NCI-H1417 (cell line): Measurements from ENCODE around the gene ATN1.

Source experiments
- DNase-seq, 3 experiments: peaks; one replicate each; lab custom pipeline; 2025; lab: John Stamatoyannopoulos, UW

ATN1 gene

DNA sequence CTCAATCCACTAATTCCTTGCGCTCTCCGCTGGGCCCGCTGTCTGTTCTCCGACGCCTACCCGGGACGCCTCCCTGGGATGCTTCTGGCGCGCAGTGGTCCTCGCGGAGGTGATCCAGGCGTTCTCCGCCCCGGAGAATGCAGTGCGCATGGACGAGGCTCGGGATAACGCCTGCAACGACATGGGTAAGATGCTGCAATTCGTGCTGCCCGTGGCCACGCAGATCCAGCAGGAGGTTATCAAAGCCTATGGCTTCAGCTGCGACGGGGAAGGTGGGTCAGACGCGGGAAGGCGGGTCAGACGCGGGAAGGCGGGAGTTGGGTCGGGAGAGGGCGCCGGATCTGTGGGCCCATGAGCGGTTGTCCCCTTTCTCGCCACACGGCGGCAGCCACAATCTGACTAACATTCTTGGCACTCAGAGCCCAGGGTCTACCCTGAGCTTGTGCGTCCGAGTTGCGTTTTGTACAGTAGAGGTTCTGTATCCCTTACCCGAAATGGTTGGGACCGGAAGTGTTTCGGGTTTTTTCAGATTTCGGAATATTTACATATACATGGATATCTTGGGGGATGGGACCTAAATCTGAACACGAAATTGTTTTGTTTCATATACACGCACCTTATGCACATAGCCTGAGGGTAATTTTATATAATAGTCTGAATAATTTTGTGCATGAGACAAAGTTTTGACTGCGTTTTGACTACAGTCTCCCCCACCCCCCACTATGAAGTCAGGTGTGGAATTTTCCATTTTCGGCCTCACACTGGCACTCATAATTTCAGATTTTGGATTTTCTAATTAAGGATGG is 16.8 kb downstream of the ATN1 start:
- DNase-seq, result peak; percentile 93 to 98 (median 95)

DNA sequence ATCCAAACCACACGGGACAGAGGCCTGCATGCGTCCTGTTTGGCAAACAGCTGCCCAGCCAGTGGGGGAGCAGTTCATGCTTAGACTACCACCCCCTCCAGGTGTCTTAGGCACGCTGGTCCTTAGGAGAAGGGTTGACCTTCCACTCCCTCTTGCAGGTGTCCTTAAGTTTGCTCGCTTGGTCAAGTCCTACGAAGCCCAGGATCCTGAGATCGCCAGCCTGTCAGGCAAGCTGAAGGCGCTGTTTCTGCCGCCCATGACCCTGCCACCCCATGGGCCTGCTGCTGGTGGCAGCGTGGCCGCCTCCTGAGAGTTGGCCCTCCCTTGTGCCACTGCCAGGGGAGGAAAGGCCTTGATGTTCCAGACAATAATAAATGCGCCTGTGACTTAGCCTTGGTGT is 17.9 kb downstream of the ATN1 start:
- DNase-seq, result no peak

DNA sequence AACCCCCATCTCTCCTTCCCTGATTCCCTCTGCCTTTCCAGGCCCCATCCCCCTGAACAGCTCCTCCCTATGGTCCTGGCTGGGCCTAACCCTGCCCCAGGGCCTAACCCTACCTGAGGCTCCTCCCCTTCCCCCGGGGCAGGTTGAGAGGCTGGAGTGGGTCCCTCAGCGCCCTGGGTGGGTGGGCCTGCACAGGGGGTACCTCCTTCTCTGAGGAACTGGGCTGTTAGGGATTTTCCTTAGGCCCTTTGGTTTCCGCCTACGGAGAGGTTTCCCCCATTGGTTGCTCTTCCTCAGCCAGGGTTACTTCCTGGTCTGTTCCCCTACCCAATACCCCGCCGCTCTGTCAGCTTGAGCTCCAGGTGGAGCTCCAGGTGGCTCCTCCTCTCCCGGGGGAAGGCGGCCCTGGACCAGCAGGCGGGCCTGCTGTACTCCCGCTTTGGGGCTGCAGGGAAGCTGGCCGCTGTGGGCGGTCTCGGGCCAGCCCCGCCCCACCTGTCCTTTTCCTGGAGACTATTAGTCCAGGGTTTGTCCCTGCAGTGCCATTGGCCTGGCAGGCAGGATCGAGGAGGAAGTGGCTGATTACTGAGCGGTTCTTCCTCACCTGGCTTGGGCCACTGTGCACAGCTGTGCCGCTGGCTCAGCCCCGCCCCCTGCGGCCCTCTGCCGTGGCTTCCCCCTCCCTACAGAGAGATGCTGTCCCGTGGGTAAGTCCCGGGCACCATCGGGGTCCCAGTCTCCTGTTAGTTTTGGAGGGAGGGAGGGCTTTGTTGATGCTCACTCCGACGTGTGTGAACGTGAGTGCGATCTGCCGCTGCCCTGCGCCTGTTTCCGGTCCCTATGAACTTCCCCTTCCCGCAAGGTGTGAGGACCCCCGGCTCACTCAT is 18.5 kb downstream of the ATN1 start:
- DNase-seq, result peak; percentile 95 to 98 (median 97)

DNA sequence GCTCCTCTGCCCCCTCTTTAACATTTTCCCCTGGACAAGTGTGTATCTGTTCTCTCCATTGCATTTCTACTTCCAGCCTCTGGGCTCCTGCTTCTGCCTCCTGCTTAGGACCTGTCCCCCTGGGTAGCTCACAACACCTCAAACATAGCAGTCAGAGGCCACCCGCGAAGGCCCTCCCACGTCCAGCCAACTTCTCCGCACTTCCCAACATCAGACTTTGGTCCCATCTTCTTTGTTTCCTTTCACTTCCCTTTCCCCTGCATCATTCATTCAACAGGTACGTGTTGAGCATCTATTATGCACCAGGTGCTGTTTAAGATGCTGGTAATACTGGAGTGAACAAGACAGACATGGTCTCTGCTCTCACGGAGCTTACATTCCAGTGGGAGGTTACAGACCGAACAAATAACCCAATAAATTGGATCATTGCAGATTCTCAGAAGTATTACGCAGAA is 19.2 kb downstream of the ATN1 start:
- no peak for DNase-seq

DNA sequence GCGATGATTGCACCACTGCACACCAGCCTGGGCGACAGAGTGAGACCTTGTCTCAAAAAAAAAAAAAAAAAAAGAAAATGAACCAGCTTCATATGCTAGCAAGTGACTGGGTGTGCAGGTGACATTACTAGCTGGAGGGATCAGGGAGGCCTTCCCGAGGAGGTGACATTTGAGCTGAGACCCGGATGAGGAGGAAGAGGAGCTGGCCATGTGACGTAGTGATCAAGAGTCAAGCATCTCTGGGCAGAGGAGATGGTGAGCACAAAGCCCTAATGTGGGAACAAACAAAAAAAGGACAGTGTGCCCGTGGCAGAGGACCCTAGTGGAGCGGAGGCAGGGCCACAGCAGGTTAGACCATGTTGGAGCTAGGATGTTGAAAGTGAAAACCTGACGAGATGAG is 19.9 kb downstream of the ATN1 start:
- no peak for DNase-seq

DNA sequence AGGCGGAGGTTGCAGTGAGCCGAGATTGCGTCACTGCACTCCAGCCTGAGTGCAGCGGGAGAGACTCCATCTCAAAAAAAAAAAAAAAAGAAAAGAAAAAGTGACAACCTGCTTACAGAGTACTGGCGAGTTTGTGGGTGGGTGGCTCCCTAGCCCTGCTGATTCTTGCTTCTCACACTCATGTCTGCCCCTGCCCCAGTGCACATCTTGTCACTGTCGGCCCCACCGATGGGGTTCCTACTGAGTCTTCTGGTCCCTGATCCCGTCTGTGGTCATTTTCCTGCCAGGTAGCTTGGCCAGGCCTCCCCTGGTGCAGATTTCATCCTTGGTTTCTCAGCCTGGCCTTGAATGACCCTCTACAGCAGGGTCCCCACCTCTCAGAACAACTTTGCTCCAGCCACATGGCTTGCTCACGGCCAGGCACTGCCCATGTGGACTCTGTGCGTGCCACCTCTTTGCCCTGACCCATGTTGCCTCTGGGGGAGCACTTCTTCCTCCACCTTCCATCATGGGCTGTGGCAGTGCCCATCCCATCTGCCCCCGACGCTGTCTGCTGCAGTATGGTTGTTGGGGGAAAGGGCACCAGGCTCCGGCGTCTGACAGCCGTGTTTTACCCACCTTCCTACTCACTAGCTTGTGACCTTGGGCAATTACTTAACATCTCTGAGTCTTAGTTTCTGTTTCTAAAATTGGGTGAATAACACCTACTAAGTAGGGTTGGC is 21.3 kb downstream of the ATN1 start:
- DNase-seq, result no peak

DNA sequence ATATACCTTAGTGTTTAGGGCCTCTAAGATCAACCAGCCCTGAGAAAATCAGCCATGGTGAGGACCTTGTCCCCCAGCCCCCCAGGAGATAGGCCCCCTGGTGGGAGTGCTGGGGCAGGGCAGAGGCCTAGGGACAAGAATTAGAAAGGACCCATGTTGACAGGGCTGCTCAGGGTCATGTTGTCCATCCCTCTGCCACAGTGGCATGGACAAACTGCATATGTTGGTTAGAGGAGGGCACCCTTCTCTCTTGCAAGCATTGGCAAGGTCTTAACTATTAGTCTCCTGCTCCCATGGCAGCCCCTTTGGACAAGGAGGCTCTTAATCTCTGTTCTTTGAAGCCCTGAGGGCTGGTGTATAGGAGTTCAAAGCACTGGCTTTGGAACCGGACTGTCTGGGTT is 22.6 kb downstream of the ATN1 start:
- DNase-seq, result no peak

DNA sequence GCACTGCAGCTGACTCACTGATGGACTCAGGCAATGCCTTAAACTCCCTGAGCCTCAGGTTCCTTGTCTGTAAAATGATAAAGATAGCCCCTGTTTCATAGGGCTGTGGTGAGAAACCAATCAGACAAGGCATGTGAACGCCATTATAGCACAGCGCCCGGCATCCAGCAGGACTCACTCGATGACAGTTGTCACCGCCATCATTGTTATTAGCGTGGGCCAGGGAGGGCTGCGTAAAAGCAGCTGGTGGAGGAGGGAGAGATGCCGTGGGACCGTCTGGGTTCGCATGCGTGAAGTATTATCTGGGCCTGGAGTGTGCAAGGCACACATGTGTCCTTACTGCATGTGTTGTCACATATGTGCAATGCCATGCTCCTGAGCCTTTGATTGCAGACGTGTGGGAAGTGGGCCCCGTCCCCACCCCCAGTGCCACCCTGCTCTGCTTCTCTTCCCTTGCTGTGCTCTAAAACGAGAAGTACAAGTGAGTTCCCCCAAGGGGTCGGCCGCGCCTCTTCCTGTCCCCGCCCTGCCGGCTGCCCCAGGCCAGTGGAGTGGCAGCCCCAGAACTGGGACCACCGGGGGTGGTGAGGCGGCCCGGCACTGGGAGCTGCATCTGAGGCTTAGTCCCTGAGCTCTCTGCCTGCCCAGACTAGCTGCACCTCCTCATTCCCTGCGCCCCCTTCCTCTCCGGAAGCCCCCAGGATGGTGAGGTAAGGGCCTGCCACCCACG is 23.2 kb downstream of the ATN1 start, which contains the start of gene PTPN6:
TSS of gene PTPN6 (plus strand) at position 546 of the 730 bp plus-strand sequence. CDS start at position 703, 157 bp downstream.
- DNase-seq, result no peak

DNA sequence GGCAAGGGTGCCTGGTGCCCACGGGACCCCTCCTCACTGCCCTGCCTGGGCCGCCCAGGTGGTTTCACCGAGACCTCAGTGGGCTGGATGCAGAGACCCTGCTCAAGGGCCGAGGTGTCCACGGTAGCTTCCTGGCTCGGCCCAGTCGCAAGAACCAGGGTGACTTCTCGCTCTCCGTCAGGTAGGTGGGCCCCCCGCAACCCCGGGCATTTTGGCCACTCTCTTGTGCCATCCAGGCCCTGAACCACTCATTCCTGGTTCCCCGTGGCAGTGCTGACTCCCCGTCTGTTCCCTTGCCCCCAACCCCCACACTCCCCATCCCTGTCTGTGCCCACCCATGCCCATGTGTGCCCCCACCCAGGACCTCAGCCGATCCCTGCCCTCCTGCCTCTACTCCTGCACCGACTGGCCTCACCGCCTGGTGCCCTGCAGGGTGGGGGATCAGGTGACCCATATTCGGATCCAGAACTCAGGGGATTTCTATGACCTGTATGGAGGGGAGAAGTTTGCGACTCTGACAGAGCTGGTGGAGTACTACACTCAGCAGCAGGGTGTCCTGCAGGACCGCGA is 23.9 kb downstream of the ATN1 start:
- DNase-seq, result no peak

DNA sequence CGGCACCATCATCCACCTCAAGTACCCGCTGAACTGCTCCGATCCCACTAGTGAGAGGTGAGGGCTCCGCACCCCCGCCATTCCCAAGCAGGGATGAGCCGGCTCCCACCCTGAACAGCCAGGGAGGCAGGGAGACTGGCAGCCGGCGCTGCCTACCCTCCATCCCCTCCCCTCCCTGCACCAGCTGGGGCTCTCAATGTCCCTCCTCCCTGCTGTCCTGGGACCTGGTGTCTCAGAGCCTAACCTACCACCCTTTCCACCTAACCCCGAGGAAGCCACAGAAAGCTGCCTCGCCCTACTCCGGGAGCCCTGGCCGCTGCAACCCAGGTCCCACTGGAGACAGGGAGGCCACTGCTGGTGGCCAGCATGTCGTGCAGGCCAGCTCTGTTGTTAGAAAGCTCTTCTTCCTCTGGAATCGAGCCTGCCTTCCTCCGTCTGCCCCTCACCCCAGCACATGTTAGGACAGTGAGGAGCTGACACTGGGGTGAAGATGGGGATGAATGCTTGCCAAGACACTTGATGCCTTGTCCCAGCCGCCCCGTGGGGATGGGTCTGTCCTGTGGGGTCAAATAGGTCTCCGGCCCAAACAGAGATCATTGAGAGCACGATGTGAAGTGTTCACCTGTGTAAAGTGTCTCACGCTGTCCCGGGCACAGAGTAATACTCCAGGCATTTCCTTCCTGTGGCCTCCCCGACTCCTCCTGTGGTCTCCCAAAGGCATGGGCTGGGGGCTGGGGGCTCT is 24.5 kb downstream of the ATN1 start:
- no peak for DNase-seq

DNA sequence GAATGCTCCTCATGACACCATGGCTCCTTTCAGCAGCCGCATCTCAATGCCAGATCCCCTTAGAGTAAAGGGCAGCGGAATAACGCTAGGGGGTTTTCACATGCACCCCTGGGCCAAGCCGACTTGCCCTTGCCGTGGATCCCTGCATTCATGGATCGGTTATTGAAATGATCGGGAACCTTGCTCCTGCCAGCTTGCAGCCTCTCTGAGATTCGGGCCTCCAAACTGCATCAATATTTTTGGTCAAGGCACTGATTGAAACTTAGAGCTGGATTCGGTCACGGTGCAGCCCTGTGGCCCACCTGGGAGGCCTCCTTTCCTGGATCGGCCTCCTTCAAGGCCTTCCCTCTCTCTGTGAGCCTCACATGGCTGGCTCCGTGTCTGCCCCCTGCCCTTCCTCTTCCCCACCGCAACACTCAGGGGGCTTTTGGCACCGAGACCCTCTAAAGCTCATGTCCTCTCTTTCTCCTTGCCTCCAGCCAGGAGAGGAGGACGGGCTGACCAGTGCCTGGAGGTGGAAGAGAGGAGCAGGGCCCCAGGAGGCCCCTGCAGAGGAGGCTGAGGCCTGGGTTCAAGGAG is 25.2 kb downstream of the ATN1 start:
- DNase-seq, result no peak

DNA sequence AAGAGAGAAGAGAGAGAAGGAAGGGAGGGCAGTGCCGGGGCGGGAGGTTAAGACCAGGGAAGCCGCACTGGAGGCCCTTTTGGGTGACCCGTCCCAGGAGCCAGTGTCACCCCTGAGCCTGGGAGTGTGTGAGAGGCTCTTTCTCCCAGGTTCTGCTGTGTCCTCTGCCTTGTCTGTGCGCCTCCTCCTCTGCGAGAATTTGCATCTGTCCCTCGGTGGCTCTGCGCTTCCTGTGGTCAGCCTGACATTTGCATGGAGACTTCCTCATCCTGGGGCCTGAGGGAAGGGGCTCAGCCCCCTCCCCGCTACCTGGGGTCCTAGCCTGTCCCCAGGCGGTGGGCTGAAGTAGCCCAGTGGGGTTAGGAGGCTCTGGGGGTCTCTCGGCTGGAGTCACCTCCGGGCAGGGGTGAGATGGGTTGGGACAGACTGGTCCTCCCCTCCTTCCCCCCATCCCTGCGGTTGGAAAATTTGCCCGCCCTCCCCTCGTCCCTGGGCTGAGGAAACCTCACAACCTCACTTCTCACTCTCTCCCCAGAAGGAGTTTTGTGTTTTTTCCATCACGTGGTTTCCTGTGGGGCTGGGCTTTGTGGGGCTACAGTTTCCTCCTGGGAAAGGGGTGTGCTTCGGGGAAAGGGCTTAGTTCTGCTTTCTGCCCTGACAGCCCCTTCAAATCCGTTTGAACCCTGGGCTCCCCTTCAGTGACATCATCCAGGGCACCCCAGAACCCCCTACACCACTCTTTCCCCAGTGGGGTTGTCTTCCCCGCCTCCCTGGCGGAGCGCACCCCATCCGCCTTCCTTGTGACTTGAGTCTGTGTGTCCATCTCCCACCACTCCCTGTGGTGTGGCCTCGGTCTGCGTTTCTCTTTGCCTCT is 25.9 kb downstream of the ATN1 start:
- no peak for DNase-seq

DNA sequence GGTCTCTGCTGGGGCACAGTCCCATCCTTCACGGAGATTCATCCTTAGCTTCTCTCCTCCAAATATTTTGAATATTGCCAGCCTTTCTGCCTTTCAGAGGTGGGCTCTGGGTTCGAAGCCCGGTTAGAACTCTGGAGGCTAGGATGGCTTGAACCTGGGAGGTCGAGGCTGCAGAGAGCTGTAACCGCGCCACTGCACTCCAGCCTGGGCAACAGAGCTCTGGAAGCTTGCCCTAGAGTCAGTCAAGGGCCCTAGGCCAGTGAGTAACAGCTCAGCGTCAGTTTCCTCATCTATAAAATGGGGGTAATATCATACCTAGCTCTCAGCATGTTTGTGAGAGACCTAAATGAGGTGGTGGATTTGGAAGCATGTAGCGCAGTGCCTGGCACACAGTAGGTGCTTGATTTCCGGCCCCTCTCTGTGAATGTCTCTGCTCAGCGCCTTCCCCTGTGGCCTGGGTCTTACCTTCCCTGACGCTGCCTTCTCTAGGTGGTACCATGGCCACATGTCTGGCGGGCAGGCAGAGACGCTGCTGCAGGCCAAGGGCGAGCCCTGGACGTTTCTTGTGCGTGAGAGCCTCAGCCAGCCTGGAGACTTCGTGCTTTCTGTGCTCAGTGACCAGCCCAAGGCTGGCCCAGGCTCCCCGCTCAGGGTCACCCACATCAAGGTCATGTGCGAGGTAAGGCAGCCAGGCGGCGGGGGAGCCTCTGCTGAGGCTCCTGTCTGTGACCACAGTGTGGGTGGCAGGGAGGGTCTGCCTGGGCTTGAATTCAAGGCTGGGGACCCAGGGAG is 26.8 kb downstream of the ATN1 start:
- no peak for DNase-seq

DNA sequence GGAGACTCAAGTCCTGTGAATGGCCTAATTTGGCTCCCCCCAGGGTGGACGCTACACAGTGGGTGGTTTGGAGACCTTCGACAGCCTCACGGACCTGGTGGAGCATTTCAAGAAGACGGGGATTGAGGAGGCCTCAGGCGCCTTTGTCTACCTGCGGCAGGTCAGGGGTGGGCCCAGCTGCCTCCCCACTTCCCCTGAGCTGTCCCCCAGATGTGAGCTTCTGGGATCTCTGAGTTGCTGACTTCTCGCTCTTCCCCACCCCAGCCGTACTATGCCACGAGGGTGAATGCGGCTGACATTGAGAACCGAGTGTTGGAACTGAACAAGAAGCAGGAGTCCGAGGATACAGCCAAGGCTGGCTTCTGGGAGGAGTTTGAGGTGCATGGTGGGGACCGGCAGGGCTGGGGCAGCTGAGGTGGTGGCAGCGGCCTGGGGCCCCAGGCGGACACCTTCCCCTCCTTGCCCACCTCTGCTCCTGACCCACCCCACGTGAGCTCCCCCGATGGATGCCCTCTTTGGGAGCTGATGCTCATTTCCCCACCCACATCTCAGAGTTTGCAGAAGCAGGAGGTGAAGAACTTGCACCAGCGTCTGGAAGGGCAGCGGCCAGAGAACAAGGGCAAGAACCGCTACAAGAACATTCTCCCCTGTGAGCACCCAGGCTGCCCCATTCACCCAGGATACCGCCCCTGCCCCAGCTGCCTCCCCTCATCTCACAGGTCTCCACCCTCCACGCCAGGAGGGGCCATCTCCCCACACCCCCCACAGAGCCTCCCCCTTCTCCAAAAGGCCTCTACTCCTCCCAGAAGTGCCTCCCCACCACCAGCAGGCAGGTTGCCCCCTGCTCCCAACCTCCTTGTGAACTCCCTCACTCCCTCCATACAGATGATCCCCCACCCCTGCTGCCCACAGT is 27.6 kb downstream of the ATN1 start:
- DNase-seq, result no peak

DNA sequence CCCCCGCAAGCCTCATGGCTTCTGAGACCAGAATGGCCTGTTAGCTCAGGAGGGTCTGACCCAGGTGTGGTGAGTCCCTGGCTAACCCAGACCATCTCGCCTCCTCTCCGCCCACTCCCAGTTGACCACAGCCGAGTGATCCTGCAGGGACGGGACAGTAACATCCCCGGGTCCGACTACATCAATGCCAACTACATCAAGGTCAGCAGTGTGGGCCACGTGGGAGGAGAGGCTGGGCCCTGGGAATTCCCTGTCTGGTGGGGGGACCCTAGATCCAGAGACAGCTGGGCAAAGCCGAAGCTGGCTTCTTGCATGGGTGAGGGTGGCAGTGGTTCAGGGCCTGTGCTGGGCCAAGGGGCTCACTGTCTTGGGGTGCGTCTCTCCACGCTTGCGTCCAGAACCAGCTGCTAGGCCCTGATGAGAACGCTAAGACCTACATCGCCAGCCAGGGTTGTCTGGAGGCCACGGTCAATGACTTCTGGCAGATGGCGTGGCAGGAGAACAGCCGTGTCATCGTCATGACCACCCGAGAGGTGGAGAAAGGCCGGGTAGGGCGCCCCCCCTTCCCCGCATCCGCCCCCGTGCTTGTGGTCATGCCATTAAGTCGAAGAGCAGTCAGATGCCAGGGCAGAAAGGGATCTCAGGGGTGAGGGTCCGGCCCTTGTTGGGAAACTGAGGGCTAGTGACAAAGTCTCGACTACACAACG is 28.4 kb downstream of the ATN1 start:
- no peak for DNase-seq

DNA sequence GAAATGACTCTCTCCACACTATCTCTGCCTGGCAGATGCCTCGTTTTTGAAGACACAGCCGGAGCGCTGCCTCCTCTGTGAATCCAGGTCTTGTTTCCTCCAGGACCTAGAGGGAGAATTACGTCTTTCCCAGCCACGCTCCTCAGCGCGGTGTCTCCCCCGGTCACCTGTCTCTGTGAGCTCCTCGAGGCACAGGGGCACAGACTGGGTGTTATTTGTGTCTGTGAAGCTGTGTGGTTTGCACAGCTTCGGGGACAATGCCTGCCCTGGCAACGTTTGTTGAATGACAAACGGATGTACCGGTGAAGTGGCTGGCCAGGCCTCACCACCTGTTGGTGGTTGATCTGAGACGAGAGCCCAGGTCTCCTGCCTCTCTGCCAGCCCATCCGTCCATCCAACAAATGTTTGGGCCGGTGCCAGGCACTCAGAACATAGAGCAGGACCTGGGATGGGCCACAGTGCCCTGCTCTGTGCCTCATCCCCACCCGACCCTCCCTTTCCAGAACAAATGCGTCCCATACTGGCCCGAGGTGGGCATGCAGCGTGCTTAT is 29.5 kb downstream of the ATN1 start:
- no peak for DNase-seq
